Measurements from ENCODE around the gene ZNF141.

- TF ChIP-seq CTCF (IDR thresholded peaks at IDR 0.05) (no peak), EP300 (IDR thresholded peaks at IDR 0.05) (no peak)
Observed at GRCh38 chr4:422587-422986, 85.0 kb downstream of the ZNF141 start.
